ENCODE data around the gene ROBO2.

Gene ROBO2

GRCh38 chr3:77588863-77589262, 549.0 kb downstream of the ROBO2 start:
- TF ChIP-seq CTCF (IDR thresholded peaks at IDR 0.05; ENCODE audit: insufficient read depth, low read depth, low read length, missing control alignments), result no peak
- H3K4me3 ChIP-seq (ENCODE audit: low read depth, low read length), result no peak overlapping the region
- no peak for DNase-seq (ENCODE audit: low read depth)

- DNase-seq (ENCODE audit: low read depth), result no peak
- TF ChIP-seq CTCF (IDR thresholded peaks at IDR 0.05; ENCODE audit: insufficient read depth, low read depth, low read length, missing control alignments), result no peak
- no peak overlapping the region for H3K4me3 ChIP-seq (ENCODE audit: low read depth, low read length)
Observed at GRCh38 chr3:77590191-77590590, 550.3 kb downstream of the ROBO2 start.

- no peak for TF ChIP-seq CTCF (IDR thresholded peaks at IDR 0.05; ENCODE audit: insufficient read depth, low read depth, low read length, missing control alignments)
- H3K4me3 ChIP-seq (ENCODE audit: low read depth, low read length), result no peak overlapping the region
- DNase-seq (ENCODE audit: low read depth), result no peak
Observed at GRCh38 chr3:77595371-77595870, 555.5 kb downstream of the ROBO2 start.

- no peak overlapping the region for H3K4me3 ChIP-seq (ENCODE audit: low read depth, low read length)
- no peak for TF ChIP-seq CTCF (IDR thresholded peaks at IDR 0.05; ENCODE audit: insufficient read depth, low read depth, low read length, missing control alignments)
- DNase-seq (ENCODE audit: low read depth), result no peak
Observed at GRCh38 chr3:77599948-77600347, 560.0 kb downstream of the ROBO2 start.

GRCh38 chr3:77601823-77602415, 562.0 kb downstream of the ROBO2 start:
- no peak for DNase-seq (ENCODE audit: low read depth)
- H3K4me3 ChIP-seq (ENCODE audit: low read depth, low read length), result no peak overlapping the region
- TF ChIP-seq CTCF (IDR thresholded peaks at IDR 0.05; ENCODE audit: insufficient read depth, low read depth, low read length, missing control alignments), result no peak

- H3K4me3 ChIP-seq (ENCODE audit: low read depth, low read length), result no peak overlapping the region
- no peak for DNase-seq (ENCODE audit: low read depth)
- no peak for TF ChIP-seq CTCF (IDR thresholded peaks at IDR 0.05; ENCODE audit: insufficient read depth, low read depth, low read length, missing control alignments)
Observed at GRCh38 chr3:77602722-77603121, 562.8 kb downstream of the ROBO2 start.

GRCh38 chr3:77605308-77605707, 565.4 kb downstream of the ROBO2 start:
- no peak for DNase-seq (ENCODE audit: low read depth)
- no peak for TF ChIP-seq CTCF (IDR thresholded peaks at IDR 0.05; ENCODE audit: insufficient read depth, low read depth, low read length, missing control alignments)

More at GRCh38 chr3:77605308-77605707, 565.4 kb downstream of the ROBO2 start:
- H3K4me3 ChIP-seq (ENCODE audit: low read depth, low read length), result no peak overlapping the region

Data from GM12865 (cell line).